Activated CD8-positive, alpha-beta T cell treated with anti-CD3 and anti-CD28 coated beads, Interleukin-2, amount 10 ng/mL, durations not matched to agents 7 days and 5 days (primary cell): ENCODE measurements around the gene CAND1. TPM values are rescaled to one million over a fixed set of nuclear protein-coding genes. Genes with fewer than 3 reads are reported as not detected.

ENCODE experiments used
- ATAC-seq: fragments of 150-1000 bp; cut with Tn5 transposase; one replicate; pipeline ENCODE4 v1.10.0; 2021; ENCODE audit warnings: moderate library complexity
- CTCF ChIA-PET: fragments of 350-600 bp; sonication (Branson Sonifier 250); formaldehyde crosslinking; loops from one replicate; lab custom pipeline; 2021; ENCODE audit warnings: antibody characterized with exemption; lab: Charles Lee
- POLR2A ChIA-PET: fragments of 350-600 bp; sonication (Branson Sonifier 250); formaldehyde crosslinking; loops from one replicate; lab custom pipeline; 2021; ENCODE audit warnings: antibody characterized with exemption; lab: Charles Lee
- DNase-seq: peaks from one replicate; pipeline ENCODE4 v3.0.0-alpha.2; 2020
- H3K27ac Mint-ChIP-seq: one replicate; pipeline ENCODE4 v1.8.0; 2021; ENCODE audit warnings: mild to moderate bottlenecking, mixed read lengths
- H3K27me3 Mint-ChIP-seq: one replicate; pipeline ENCODE4 v1.8.0; 2021; ENCODE audit warnings: low read depth, mixed read lengths
- H3K36me3 Mint-ChIP-seq: one replicate; pipeline ENCODE4 v1.8.0; 2021; ENCODE audit warnings: low read depth, mixed read lengths
- H3K4me1 Mint-ChIP-seq: one replicate; pipeline ENCODE4 v1.8.0; 2021; ENCODE audit warnings: low read depth, mixed read lengths
- H3K4me3 Mint-ChIP-seq: one replicate; pipeline ENCODE4 v1.8.0; 2021; ENCODE audit warnings: mild to moderate bottlenecking, mixed read lengths
- H3K9me3 Mint-ChIP-seq: one replicate; pipeline ENCODE4 v1.8.0; 2022; ENCODE audit warnings: mixed read lengths; ENCODE audit not compliant: insufficient read depth
- total RNA-seq, 2 experiments: library from RNA; stranded (reverse); gene quantifications; one replicate each; pipeline ENCODE4 v1.2.3, GENCODE V29; 2021

CAND1 gene
- total RNA-seq, 2 experiments from 2014 or later = 153 to 165 TPM

DNA sequence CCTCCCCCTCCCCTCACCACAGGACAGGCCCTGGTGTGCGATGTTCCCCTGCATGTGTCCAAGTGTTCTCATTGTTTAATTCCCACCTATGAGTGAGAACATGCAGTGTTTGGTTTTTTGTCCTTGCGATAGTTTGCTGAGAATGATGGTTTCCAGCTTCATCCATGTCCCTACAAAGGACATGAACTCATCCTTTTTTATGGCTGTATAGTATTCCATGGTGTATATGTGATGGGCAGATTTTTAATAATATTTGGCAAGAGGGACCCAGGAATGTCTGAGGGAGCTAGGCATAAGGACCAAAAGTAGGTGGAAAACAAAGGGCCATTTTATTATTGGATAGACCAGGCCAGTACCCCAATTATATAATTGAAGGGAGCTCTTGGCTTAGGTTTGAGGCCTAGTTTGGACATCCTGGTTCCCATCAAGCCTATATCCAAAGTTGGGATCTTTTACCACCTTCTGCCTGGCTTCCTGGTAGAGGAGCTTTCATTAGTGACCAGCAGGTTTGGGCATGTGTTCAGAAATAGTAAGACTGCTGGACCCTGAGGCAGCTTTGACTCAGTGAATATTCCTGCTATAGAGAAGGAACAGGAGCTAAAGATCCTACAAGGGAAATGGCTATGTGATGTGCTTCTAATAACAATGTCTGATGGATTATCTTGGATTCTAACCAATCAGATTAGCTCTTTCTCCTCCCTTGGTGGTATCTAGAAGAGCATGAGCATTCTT, 76.0 kb downstream of the CAND1 start:
- Mint-ChIP-seq H3K4me3 (no peak overlapping the region), H3K36me3 (peaks cover 12% of the 10 kb centered on the region), H3K4me1 (no peaks in the 10 kb centered on the region), H3K27me3 (no peaks in the 10 kb centered on the region), H3K27ac (no peak overlapping the region), H3K9me3 (peaks cover 8% of the 10 kb centered on the region)
- DNase-seq = no peak
- CTCF ChIA-PET = interaction anchor here (1.5 kb wide), 2 partner anchors 10 to 598 kb away, joined by 3 to 5 read pairs; no protein-coding TSS in a partner anchor
- POLR2A ChIA-PET = no interaction called here
- ATAC-seq = no peak

DNA sequence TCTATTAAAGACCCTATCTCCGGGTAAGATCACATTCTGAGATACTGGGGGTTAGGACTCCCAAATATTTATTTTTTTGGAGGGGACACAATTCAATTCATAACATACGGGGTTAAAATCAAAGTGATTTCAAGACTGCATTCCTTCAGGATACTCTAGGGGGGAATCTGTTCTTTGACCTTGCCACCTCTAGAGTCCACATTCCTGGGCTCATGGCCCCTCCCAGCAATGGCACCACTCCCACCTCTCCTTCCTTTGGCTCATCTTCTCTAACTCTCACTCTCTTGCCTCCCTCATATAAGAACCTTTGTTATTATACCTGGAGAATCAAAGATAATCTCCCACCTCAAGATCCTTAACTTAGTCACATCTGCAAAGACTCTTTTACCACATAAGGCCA, 79.5 kb downstream of the CAND1 start:
- no peaks in the 10 kb centered on the region for H3K27me3 Mint-ChIP-seq
- peaks cover 8% of the 10 kb centered on the region for H3K9me3 Mint-ChIP-seq
- ChIA-PET POLR2A (no interaction called here), CTCF (no interaction called here)
- no peak overlapping the region for H3K4me3 Mint-ChIP-seq
- peaks cover 7% of the 10 kb centered on the region for H3K36me3 Mint-ChIP-seq
- H3K4me1 Mint-ChIP-seq = no peaks in the 10 kb centered on the region
- DNase-seq = no peak
- no peak overlapping the region for H3K27ac Mint-ChIP-seq
- ATAC-seq = no peak

DNA sequence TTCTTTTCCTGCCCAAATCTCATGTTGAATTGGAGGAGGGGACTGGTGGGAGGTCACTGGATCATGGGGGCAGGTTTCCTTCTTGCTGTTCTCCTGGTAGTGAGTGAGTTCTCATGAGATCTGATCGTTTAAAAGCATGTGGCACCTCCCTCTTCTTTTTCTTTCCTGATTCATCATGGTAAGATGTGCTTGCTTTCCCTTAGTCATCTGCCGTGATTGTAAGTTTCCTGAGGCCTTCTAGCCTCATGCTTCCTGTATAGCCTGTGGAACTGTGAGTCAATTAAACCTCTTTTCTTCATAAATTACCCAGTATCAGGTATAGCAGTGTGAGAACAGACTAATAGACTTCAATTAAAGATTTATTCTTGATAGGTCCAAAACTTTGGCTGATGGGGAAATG, 83.5 kb downstream of the CAND1 start:
- Mint-ChIP-seq H3K36me3 (no peaks in the 10 kb centered on the region), H3K4me1 (peaks cover 18% of the 10 kb centered on the region), H3K27ac (no peak overlapping the region), H3K27me3 (no peaks in the 10 kb centered on the region), H3K9me3 (no peaks in the 10 kb centered on the region), H3K4me3 (no peak overlapping the region)
- ATAC-seq (no peak), DNase-seq (no peak)
- CTCF ChIA-PET = interaction anchor here (1.2 kb wide), 1 partner anchor 590 kb away, joined by 3 read pairs; no protein-coding TSS in a partner anchor
- POLR2A ChIA-PET = no interaction called here

DNA sequence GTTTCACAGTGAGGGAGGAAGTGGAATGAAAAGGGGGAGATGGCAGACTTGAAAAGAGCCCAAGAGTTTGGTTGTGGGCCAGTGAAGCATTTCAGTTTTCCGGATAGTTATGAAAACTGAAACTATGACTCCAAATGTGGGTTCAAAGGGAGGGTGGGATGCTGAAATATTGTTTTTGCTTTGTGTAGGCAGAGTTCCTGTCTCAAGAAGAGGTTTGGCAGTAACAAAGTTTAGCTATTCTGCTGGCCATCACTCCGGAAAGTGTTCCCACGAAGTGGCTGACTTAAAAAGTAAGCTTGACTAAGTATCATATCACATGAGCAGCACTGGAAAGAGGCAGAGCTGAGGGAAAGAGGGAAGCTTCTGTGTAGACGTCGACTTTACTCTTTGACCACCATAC, 85.2 kb downstream of the CAND1 start:
- H3K4me1 Mint-ChIP-seq = peaks cover 18% of the 10 kb centered on the region
- H3K36me3 Mint-ChIP-seq = no peaks in the 10 kb centered on the region
- no peak overlapping the region for H3K4me3 Mint-ChIP-seq
- no peak overlapping the region for H3K27ac Mint-ChIP-seq
- DNase-seq (no peak), ATAC-seq (no peak)
- ChIA-PET POLR2A (interaction anchor here (0.5 kb wide), 1 partner anchor 346 kb away, joined by 4 read pairs; no protein-coding TSS in a partner anchor), CTCF (interaction anchor here (0.7 to 5.1 kb wide), 17 partner anchors 9 to 637 kb away, joined by 3 to 110 read pairs (median 3); no protein-coding TSS in a partner anchor)
- H3K9me3 Mint-ChIP-seq = no peaks in the 10 kb centered on the region
- H3K27me3 Mint-ChIP-seq = no peaks in the 10 kb centered on the region

- Mint-ChIP-seq H3K9me3 (no peaks in the 10 kb centered on the region), H3K27me3 (no peaks in the 10 kb centered on the region), H3K27ac (no peak overlapping the region), H3K4me1 (peaks cover 18% of the 10 kb centered on the region), H3K36me3 (no peaks in the 10 kb centered on the region), H3K4me3 (no peak overlapping the region)
- ChIA-PET POLR2A (interaction anchor here (0.5 kb wide), 1 partner anchor 345 kb away, joined by 4 read pairs; no protein-coding TSS in a partner anchor), CTCF (interaction anchor here (0.7 to 5.1 kb wide), 16 partner anchors 9 to 636 kb away, joined by 3 to 110 read pairs (median 4); no protein-coding TSS in a partner anchor)
- DNase-seq (no peak), ATAC-seq (no peak)
These were observed 85.8 kb downstream of the CAND1 start for GRCh38 chr12:67354966-67355365.

- H3K9me3 Mint-ChIP-seq = no peaks in the 10 kb centered on the region
- CTCF ChIA-PET = interaction anchor here (0.6 to 5.1 kb wide), 31 partner anchors 10 to 739 kb away, joined by 3 to 110 read pairs (median 3); partner anchors contain the start of gene DYRK2
- no peaks in the 10 kb centered on the region for H3K36me3 Mint-ChIP-seq
- H3K4me3 Mint-ChIP-seq = no peak overlapping the region
- DNase-seq (peak; percentile 37), ATAC-seq (peak; percentile 58)
- no peak overlapping the region for H3K27ac Mint-ChIP-seq
- H3K27me3 Mint-ChIP-seq = no peaks in the 10 kb centered on the region
- peaks cover 18% of the 10 kb centered on the region for H3K4me1 Mint-ChIP-seq
- POLR2A ChIA-PET = no interaction called here
These were observed 86.5 kb downstream of the CAND1 start for GRCh38 chr12:67355428-67356379.

DNA sequence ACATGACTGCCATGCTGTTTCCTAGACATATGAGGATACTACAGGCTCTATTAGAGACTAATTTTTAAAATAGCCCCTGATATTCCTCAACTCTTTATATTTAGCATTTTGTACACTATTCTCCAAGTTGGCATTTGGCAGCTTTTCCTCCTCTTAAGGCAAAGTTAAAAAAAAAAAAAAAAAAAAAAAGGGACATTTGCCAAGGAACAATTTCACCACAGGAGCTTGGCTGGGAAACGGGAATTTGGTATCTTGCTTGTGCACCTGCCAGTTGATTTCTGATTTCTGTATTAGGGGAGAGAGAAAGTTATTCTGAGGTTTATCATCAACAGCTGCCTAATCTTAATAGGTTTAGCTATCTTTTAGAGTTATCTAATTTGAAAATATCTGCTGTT, 87.2 kb downstream of the CAND1 start:
- DNase-seq (no peak), ATAC-seq (no peak)
- no peaks in the 10 kb centered on the region for H3K36me3 Mint-ChIP-seq
- H3K4me3 Mint-ChIP-seq = no peak overlapping the region
- no peaks in the 10 kb centered on the region for H3K27me3 Mint-ChIP-seq
- H3K4me1 Mint-ChIP-seq = peaks cover 19% of the 10 kb centered on the region
- peaks cover 3% of the 10 kb centered on the region for H3K9me3 Mint-ChIP-seq
- no peak overlapping the region for H3K27ac Mint-ChIP-seq
- ChIA-PET CTCF (interaction anchor here (0.6 to 5.1 kb wide), 26 partner anchors 10 to 738 kb away, joined by 3 to 110 read pairs (median 3); partner anchors contain the start of gene DYRK2), POLR2A (no interaction called here)

DNA sequence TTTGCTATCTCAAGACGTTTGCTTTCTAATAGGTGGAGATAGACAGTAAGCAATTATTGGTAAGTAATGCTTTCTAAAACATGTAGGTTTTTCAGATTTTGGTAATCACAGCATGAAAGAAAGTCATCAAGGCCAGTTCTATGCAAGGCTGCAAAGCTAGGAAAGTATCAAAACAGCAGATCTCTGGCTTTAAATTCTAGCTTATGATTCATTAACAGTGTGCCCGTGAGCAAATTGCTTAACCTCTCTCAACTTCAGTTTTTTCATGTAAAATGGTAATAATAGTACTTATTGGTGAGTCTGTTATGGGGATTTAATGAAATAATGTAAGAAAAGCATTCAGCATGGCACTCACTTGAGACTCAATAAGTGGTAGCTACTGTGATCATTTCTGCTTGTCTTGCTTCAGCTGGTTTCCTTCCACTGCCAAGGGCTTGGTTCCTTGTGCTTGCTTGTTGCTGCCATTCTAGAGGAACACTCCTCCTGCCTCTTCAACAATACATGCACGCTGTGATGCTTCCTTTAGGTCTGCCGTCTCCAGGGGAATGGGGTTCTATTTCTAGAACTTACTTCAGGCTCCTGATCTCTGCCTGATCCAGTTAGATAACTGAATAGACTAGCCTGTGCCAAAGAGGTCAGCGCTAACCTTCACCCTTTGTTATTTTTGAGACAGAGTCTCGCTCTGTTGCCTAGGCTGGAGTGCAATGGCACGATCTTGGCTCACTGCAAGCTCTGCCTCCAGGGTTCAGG, 88.4 kb downstream of the CAND1 start:
- ChIA-PET POLR2A (no interaction called here), CTCF (interaction anchor here (0.8 to 5.1 kb wide), 4 partner anchors 14 to 583 kb away, joined by 3 to 110 read pairs (median 4); no protein-coding TSS in a partner anchor)
- Mint-ChIP-seq H3K36me3 (no peaks in the 10 kb centered on the region), H3K27ac (no peak overlapping the region), H3K4me3 (no peak overlapping the region), H3K4me1 (peaks cover 19% of the 10 kb centered on the region), H3K9me3 (peaks cover 3% of the 10 kb centered on the region), H3K27me3 (no peaks in the 10 kb centered on the region)
- DNase-seq = no peak
- no peak for ATAC-seq

- CTCF ChIA-PET = no interaction called here
- no peak overlapping the region for H3K4me3 Mint-ChIP-seq
These were observed 89.7 kb downstream of the CAND1 start for GRCh38 chr12:67358781-67359338.

DNA sequence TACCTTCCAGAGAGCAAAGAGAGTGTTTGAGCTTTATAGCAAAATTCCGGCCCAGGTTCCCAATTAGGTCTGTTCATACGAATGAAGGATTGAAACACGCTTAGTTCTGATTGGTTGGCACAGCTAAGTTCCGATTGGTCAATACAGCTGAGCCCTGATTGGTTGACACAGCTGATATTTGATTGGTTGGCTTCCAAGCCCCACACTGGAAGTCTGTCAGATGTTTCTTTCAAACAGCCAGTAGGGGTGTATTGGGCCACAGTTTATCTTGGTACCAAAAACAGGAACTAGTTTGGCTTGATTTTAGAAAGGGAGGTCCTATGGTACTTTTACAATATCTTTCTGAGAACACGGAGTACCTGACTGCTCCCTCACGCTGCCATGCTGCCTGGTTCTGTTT, 93.4 kb downstream of the CAND1 start:
- Mint-ChIP-seq H3K9me3 (peaks cover 3% of the 10 kb centered on the region), H3K36me3 (no peaks in the 10 kb centered on the region), H3K27me3 (no peaks in the 10 kb centered on the region), H3K4me1 (peaks cover 2% of the 10 kb centered on the region), H3K27ac (no peak overlapping the region), H3K4me3 (no peak overlapping the region)
- DNase-seq = no peak
- no peak for ATAC-seq
- POLR2A ChIA-PET = no interaction called here
- CTCF ChIA-PET = interaction anchor here (2.5 kb wide), 1 partner anchor 580 kb away, joined by 9 read pairs; no protein-coding TSS in a partner anchor

More at GRCh38 chr12:67358781-67359338, 89.7 kb downstream of the CAND1 start:
- H3K4me1 Mint-ChIP-seq = peaks cover 19% of the 10 kb centered on the region
- no peaks in the 10 kb centered on the region for H3K27me3 Mint-ChIP-seq
- no peaks in the 10 kb centered on the region for H3K36me3 Mint-ChIP-seq
- peaks cover 3% of the 10 kb centered on the region for H3K9me3 Mint-ChIP-seq
- POLR2A ChIA-PET = no interaction called here
- DNase-seq (no peak), ATAC-seq (no peak)
- no peak overlapping the region for H3K27ac Mint-ChIP-seq
